GM12878 (cell line): ENCODE measurements around the gene ARHGAP22. TPM values are rescaled to one million over a fixed set of nuclear protein-coding genes. Genes with fewer than 3 reads are reported as not detected.
A peak's percentile ranks its signal among the peaks of the same experiment; 100 is the strongest.

Source experiments
- ATAC-seq: fragments of 200-7000 bp; cut with Tn5 transposase; 3 replicates; pipeline ENCODE4 v1.9.1; 2020; ENCODE audit warnings: mild to moderate bottlenecking, moderate library complexity
- BruUV-seq: library from RNA; stranded (reverse); fragments of 400-500 nt; replicated peaks from 2 replicates; lab custom pipeline; 2021; lab: Mats Ljungman, UMichigan
- CTCF ChIA-PET: fragments of 300-600 bp; sonication (Branson Sonifier 250); formaldehyde crosslinking; extraction: SDS; loops from one replicate; lab custom pipeline; 2021; ENCODE audit warnings: inconsistent platforms; lab: Yijun Ruan, JAX
- POLR2A ChIA-PET: fragments of 350-600 bp; formaldehyde crosslinking; extraction: SDS; loops from one replicate; lab custom pipeline; 2021; ENCODE audit warnings: inconsistent platforms; lab: Charles Lee
- RAD21 ChIA-PET: fragments of 300-600 bp; sonication (Branson Sonifier 250); formaldehyde crosslinking; loops from one replicate; lab custom pipeline; 2023; ENCODE audit warnings: antibody characterized with exemption; ENCODE audit not compliant: unreplicated experiment; lab: Charles Lee
- SMC1A ChIA-PET: fragments of 300-600 bp; sonication (Branson Sonifier 250); formaldehyde crosslinking; loops from one replicate; lab custom pipeline; 2023; ENCODE audit not compliant: unreplicated experiment, uncharacterized antibody; lab: Charles Lee
- DNase-seq: peaks from one replicate; pipeline ENCODE4 v3.0.0-alpha.2; 2011; ENCODE audit warnings: low read depth, low spot score
- FAIRE-seq: peaks from 3 replicates; lab custom pipeline; 2011; peaks lifted over from hg19 to GRCh38; lab: Jason Lieb, UNC
- H2AFZ ChIP-seq: 2 replicates; pipeline ENCODE4 v1.6.0; 2011; ENCODE audit warnings: low read depth, low read length, control low read depth; ENCODE audit not compliant: control insufficient read depth
- H3K27ac ChIP-seq: 2 replicates; pipeline ENCODE4 v1.5.1; 2011; ENCODE audit warnings: control low read depth; ENCODE audit not compliant: control insufficient read depth, insufficient read depth
- H3K27me3 ChIP-seq, 2 experiments: replicated peaks in 1 of 2; 2 replicates each; pipeline versions ENCODE4 v1.6.0 to v1.6.1; 2011; ENCODE audit warnings: low read length in 1 of 2; ENCODE audit not compliant: control insufficient read depth in 2 of 2, insufficient read depth in 2 of 2
- H3K36me3 ChIP-seq, 2 experiments: 2 replicates each; pipeline ENCODE4 v1.5.1; 2011; ENCODE audit warnings: low read length in 1 of 2; ENCODE audit not compliant: control insufficient read depth in 2 of 2, insufficient read depth in 2 of 2
- H3K4me1 ChIP-seq: 2 replicates; pipeline ENCODE4 v1.6.1; 2011; ENCODE audit warnings: mild to moderate bottlenecking, low read length, moderate library complexity, mixed read lengths; ENCODE audit not compliant: control insufficient read depth, insufficient read depth
- H3K4me2 ChIP-seq: 2 replicates; pipeline ENCODE4 v1.6.0; 2011; ENCODE audit warnings: control low read depth; ENCODE audit not compliant: control insufficient read depth, insufficient read depth
- H3K4me3 ChIP-seq: fragments of 200-600 bp; sonication (generic); 2 replicates; pipeline ENCODE4 v1.5.1; 2016
- H3K79me2 ChIP-seq: 2 replicates; pipeline ENCODE4 v1.6.0; 2011; ENCODE audit warnings: low read length; ENCODE audit not compliant: control insufficient read depth, insufficient read depth
- H3K9ac ChIP-seq: 2 replicates; pipeline ENCODE4 v1.8.0; 2011; ENCODE audit warnings: low read length, control low read depth, mixed read lengths; ENCODE audit not compliant: control insufficient read depth, insufficient read depth
- H3K9me3 ChIP-seq: replicated peaks from 3 replicates; pipeline ENCODE4 v1.5.1; 2011; ENCODE audit warnings: mild to moderate bottlenecking, low read length; ENCODE audit not compliant: control insufficient read depth, insufficient read depth
- H4K20me1 ChIP-seq: 2 replicates; pipeline ENCODE4 v1.6.0; 2011; ENCODE audit not compliant: control insufficient read depth, insufficient read depth
- HDAC2 ChIP-seq: fragments of 200-600 bp; sonication (generic); IDR thresholded peaks from 2 replicates; pipeline ENCODE4 v1.6.1; 2017
- MEF2B ChIP-seq: fragments of 450-650 bp; IDR thresholded peaks from 2 replicates; pipeline ENCODE4 v1.6.1; 2018; ENCODE audit warnings: mild to moderate bottlenecking, moderate library complexity; ENCODE audit not compliant: partially characterized antibody, poor library complexity, severe bottlenecking
- MTA2 ChIP-seq: fragments of 450-650 bp; IDR thresholded peaks from 2 replicates; pipeline ENCODE4 v1.6.1; 2016; ENCODE audit warnings: low read depth, mild to moderate bottlenecking, moderate library complexity
- PML ChIP-seq: IDR thresholded peaks from 2 replicates; pipeline ENCODE4 v1.6.1; 2012; ENCODE audit warnings: low read length, inconsistent platforms
- YY1 ChIP-seq: IDR thresholded peaks from 2 replicates; pipeline ENCODE4 v1.6.1; 2011; ENCODE audit warnings: low read depth, mild to moderate bottlenecking, low read length
- ZNF592 ChIP-seq: fragments of 450-650 bp; IDR thresholded peaks from 2 replicates; pipeline ENCODE4 v1.6.1; 2017; ENCODE audit warnings: mild to moderate bottlenecking, moderate library complexity
- WGBS: methylation state at CpG from one replicate; pipeline ENCODE4 v1.1.6; 2016; ENCODE audit warnings: low lambda C conversion rate; ENCODE audit not compliant: insufficient replicate concordance, insufficient coverage; ENCODE audit errors: missing lambda C conversion rate; 5-methylcytosine and 5-hydroxymethylcytosine counted together
- in situ Hi-C: fragments of 300-500 bp; cut with MboI; formaldehyde crosslinking; loops from 9 replicates; pipeline ENCODE4 v1.14.3; 2018; ENCODE audit warnings: mixed read lengths
- intact Hi-C: fragments of 100-400 bp; cut with micrococcal nuclease; formaldehyde crosslinking; loops from one replicate; pipeline ENCODE4 v1.14.2; 2022; ENCODE audit not compliant: unreplicated experiment
- polyA plus RNA-seq, 11 experiments: library from polyadenylated mRNA; depleted of rRNA in 4 of 11; unstranded in 6 of 11; stranded (reverse) in 5 of 11; fragments of >200 nt; fragmentation: Nextera tagmentation in 4 of 11; fragmentation: Illumina TruSeq in 1 of 11; extraction: Ambion mirVana in 4 of 11; extraction: Trizol in 1 of 11; gene quantifications; 1 replicate in 1 of 11; 2 replicates in 10 of 11; pipeline versions ENCODE4 v1.2.1 to v1.2.3, GENCODE V29; 2011 to 2016; ENCODE audit warnings: inconsistent platforms in 2 of 11, missing spikeins in 2 of 11, low read depth in 1 of 11
- total RNA-seq, 4 experiments: library from RNA; depleted of rRNA in 3 of 4; stranded (reverse); fragments of >200 nt in 3 of 4; fragmentation: Illumina TruSeq in 1 of 4; extraction: Trizol in 1 of 4; gene quantifications; 2 replicates each; pipeline versions ENCODE4 v1.2.1 to v1.2.3, GENCODE V29; 2013 to 2021

ARHGAP22 gene
- total and polyA plus RNA-seq, 10 of the 15 experiments (the other 5 are each of a cell fraction or from before 2014, with no cell fraction given) = 0.07 to 0.61 (median 0.18) TPM; not detected in 5

- TF ChIP-seq MTA2 (no peak), PML (no peak), ZNF592 (no peak), HDAC2 (no peak)
- TF ChIP-seq, all 136 proteins: peak for 0
Observed at GRCh38 chr10:48595539-48595932, 9.3 kb downstream of the ARHGAP22 start (continued).

GRCh38 chr10:48594803-48595538 lies 9.9 kb downstream of the ARHGAP22 start:
- no peak overlapping the region for H3K9ac ChIP-seq
- WGBS = 40% methylated on average over 5 of the region's 7 CpGs
- intact Hi-C loops (no loop called here), in situ Hi-C loops (no loop called here)
- H3K4me2 ChIP-seq = no peak overlapping the region
- no peak for TF ChIP-seq YY1
- TF ChIP-seq MEF2B = peak; percentile 69
- ChIA-PET CTCF (interaction anchor here (1.1 to 3.1 kb wide), 11 partner anchors 9 to 63 kb away, joined by 3 to 31 read pairs (median 4); partner anchors contain the start of gene ARHGAP22), POLR2A (interaction anchor here (1.4 to 1.5 kb wide), 2 partner anchors 13 to 20 kb away, joined by 4 to 5 read pairs; no protein-coding TSS in a partner anchor), RAD21 (interaction anchor here (0.7 to 3.8 kb wide), 6 partner anchors 13 to 60 kb away, joined by 3 to 25 read pairs (median 4); no protein-coding TSS in a partner anchor), SMC1A (interaction anchor here (0.7 to 1.7 kb wide), 15 partner anchors 8 to 162 kb away, joined by 3 to 11 read pairs (median 3); no protein-coding TSS in a partner anchor)
- H3K36me3 ChIP-seq = no peaks in the 10 kb centered on the region
- H2AFZ ChIP-seq = no peak overlapping the region
- DNase-seq (no peak), ATAC-seq (peak; percentile 72), FAIRE-seq (no peak)
- H3K27ac ChIP-seq = no peak overlapping the region
- H4K20me1 ChIP-seq = no peaks in the 10 kb centered on the region
- H3K4me1 ChIP-seq = no peaks in the 10 kb centered on the region
- H3K79me2 ChIP-seq = no peaks in the 10 kb centered on the region
- BruUV-seq = no TSS peak
- H3K27me3 ChIP-seq = no peaks in the 10 kb centered on the region
- no peaks in the 10 kb centered on the region for H3K9me3 ChIP-seq
- H3K4me3 ChIP-seq = no peak overlapping the region
